Keratinocyte (primary cell): Measurements from ENCODE around the gene UROC1. TPM values are rescaled to one million over a fixed set of nuclear protein-coding genes. Genes with fewer than 3 reads are reported as not detected.

Source experiments
- DNase-seq: peaks from one replicate; pipeline ENCODE4 v3.0.0-alpha.2; 2011; ENCODE audit warnings: low read depth, missing footprints, low spot score
- FAIRE-seq: peaks from 2 replicates; lab custom pipeline; 2011; peaks lifted over from hg19 to GRCh38; lab: Jason Lieb, UNC
- H2AFZ ChIP-seq: 2 replicates; pipeline ENCODE4 v1.6.0; 2012; ENCODE audit warnings: low read length, control low read depth, inconsistent platforms; ENCODE audit not compliant: control insufficient read depth
- H3K27ac ChIP-seq: 2 replicates; pipeline ENCODE4 v1.5.1; 2011; ENCODE audit warnings: low read length; ENCODE audit not compliant: control insufficient read depth, insufficient read depth
- H3K27me3 ChIP-seq: 3 replicates; pipeline ENCODE4 v1.6.0; 2011; ENCODE audit warnings: low read length; ENCODE audit not compliant: control insufficient read depth, insufficient read depth; ENCODE audit errors: extremely low read depth
- H3K36me3 ChIP-seq, 2 experiments: 2 replicates in 1 of 2; 3 replicates in 1 of 2; pipeline ENCODE4 v1.5.1; 2011; ENCODE audit warnings: low read length in 2 of 2, mild to moderate bottlenecking in 1 of 2; ENCODE audit not compliant: control insufficient read depth in 2 of 2, insufficient read depth in 2 of 2; ENCODE audit errors: extremely low read depth in 1 of 2
- H3K4me1 ChIP-seq: 3 replicates; pipeline ENCODE4 v1.5.1; 2011; ENCODE audit warnings: low read length; ENCODE audit not compliant: control insufficient read depth, insufficient read depth; ENCODE audit errors: extremely low read depth
- H3K4me2 ChIP-seq: 3 replicates; pipeline ENCODE4 v1.6.0; 2011; ENCODE audit warnings: low read depth, low read length; ENCODE audit not compliant: control insufficient read depth, insufficient read depth; ENCODE audit errors: extremely low read depth
- H3K4me3 ChIP-seq, 3 experiments: fragments of 200-600 bp in 1 of 3; sonication (generic) in 1 of 3; 2 replicates in 2 of 3; 3 replicates in 1 of 3; pipeline ENCODE4 v1.5.1; 2011 to 2016; ENCODE audit warnings: low read length in 3 of 3, mild to moderate bottlenecking in 3 of 3, control low read depth in 2 of 3, inconsistent platforms in 1 of 3, low read depth in 1 of 3, mixed read lengths in 1 of 3, mixed run types in 1 of 3, moderate library complexity in 1 of 3; ENCODE audit not compliant: control insufficient read depth in 2 of 3, insufficient read depth in 2 of 3; ENCODE audit errors: extremely low read depth in 1 of 3
- H3K79me2 ChIP-seq: 2 replicates; pipeline ENCODE4 v1.6.0; 2012; ENCODE audit warnings: low read length; ENCODE audit not compliant: control insufficient read depth, insufficient read depth
- H3K9ac ChIP-seq: 3 replicates; pipeline ENCODE4 v1.6.0; 2011; ENCODE audit warnings: low read length; ENCODE audit not compliant: control insufficient read depth, insufficient read depth; ENCODE audit errors: extremely low read depth
- H3K9me1 ChIP-seq: 3 replicates; pipeline ENCODE4 v1.6.0; 2011; ENCODE audit warnings: low read length; ENCODE audit not compliant: control insufficient read depth, insufficient read depth; ENCODE audit errors: extremely low read depth
- H3K9me3 ChIP-seq: 2 replicates; pipeline ENCODE4 v1.5.1; 2012; ENCODE audit warnings: low read depth, low read length; ENCODE audit not compliant: control insufficient read depth
- H4K20me1 ChIP-seq: 3 replicates; pipeline ENCODE4 v1.6.0; 2011; ENCODE audit warnings: low read length; ENCODE audit not compliant: control insufficient read depth, insufficient read depth; ENCODE audit errors: extremely low read depth
- EZH2 ChIP-seq: IDR thresholded peaks from one replicate; pipeline ENCODE4 v1.6.1; 2012; ENCODE audit warnings: inconsistent platforms, mild to moderate bottlenecking, low read length, moderate library complexity
- dilution Hi-C: fragments of 300-500 bp; cut with MboI; formaldehyde crosslinking; loops from one replicate; pipeline ENCODE4 v1.7.0; 2020; ENCODE audit warnings: low sequenced_read_pairs; ENCODE audit not compliant: extremely low pct_ligation_motif_present
- polyA plus RNA-seq, 5 experiments: library from polyadenylated mRNA; depleted of rRNA in 3 of 5; stranded (reverse) in 3 of 5; stranded (forward) in 1 of 5; unstranded in 1 of 5; fragments of >200 nt; gene quantifications; 1 replicate in 1 of 5; 2 replicates in 3 of 5; 3 replicates in 1 of 5; pipeline versions ENCODE4 v1.2.1 to v1.2.3, GENCODE V29; 2011 to 2012; ENCODE audit warnings: missing spikeins in 2 of 5, low read depth in 1 of 5, low replicate concordance in 1 of 5
- TF ChIP-seq, protein P1 (sequence below), 3 experiments: IDR thresholded peaks in 1 of 3; conservative IDR thresholded peaks in 1 of 3; optimal IDR thresholded peaks in 1 of 3; 2 replicates in 2 of 3; 3 replicates in 1 of 3; pipeline versions ENCODE3 to v1.5.1; 2011; ENCODE audit warnings: low read length in 3 of 3, mild to moderate bottlenecking in 3 of 3, moderate library complexity in 2 of 3, control low read depth in 1 of 3, inconsistent platforms in 1 of 3; ENCODE audit not compliant: insufficient read depth in 2 of 3; ENCODE audit errors: extremely low read depth in 1 of 3

Gene UROC1
- polyA plus RNA-seq, 1 donor (not counting 4 experiments of a cell fraction or from before 2014, with no cell fraction given) = not detected

DNA sequence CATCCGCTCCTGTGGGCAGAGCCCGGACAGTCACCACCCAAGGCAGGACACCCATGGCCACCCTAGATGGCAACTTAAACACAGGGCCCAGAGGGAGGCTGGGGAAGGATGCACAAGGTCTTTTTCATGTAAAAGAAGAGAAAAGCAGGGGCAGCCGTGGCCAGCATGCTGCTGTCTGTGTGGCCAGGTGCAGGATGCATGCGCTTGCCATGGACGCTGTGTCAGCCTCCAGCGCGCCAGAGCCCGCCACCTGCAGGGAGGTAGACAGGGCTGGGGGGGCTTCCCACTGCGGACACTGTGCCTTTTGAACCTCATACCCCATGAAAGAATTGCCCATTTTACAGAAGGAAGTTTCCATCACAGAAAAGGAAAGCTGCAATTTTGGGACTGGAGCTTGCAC lies 18.2 kb downstream of the UROC1 start:
- Histone ChIP-seq H3K4me2 (no peak overlapping the region), H3K27ac (no peak overlapping the region), H2AFZ (no peak overlapping the region), H3K27me3 (peaks cover 10% of the 10 kb centered on the region), H3K9me3 (no peaks in the 10 kb centered on the region), H3K79me2 (no peaks in the 10 kb centered on the region), H3K4me1 (no peaks in the 10 kb centered on the region), H3K4me3 (no peak overlapping the region), H4K20me1 (no peaks in the 10 kb centered on the region), H3K9ac (no peak overlapping the region), H3K36me3 (no peaks in the 10 kb centered on the region), H3K9me1 (no peaks in the 10 kb centered on the region)
- no peak for DNase-seq
- no peak for TF ChIP-seq EZH2
- TF ChIP-seq, protein P1, sequence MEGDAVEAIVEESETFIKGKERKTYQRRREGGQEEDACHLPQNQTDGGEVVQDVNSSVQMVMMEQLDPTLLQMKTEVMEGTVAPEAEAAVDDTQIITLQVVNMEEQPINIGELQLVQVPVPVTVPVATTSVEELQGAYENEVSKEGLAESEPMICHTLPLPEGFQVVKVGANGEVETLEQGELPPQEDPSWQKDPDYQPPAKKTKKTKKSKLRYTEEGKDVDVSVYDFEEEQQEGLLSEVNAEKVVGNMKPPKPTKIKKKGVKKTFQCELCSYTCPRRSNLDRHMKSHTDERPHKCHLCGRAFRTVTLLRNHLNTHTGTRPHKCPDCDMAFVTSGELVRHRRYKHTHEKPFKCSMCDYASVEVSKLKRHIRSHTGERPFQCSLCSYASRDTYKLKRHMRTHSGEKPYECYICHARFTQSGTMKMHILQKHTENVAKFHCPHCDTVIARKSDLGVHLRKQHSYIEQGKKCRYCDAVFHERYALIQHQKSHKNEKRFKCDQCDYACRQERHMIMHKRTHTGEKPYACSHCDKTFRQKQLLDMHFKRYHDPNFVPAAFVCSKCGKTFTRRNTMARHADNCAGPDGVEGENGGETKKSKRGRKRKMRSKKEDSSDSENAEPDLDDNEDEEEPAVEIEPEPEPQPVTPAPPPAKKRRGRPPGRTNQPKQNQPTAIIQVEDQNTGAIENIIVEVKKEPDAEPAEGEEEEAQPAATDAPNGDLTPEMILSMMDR (optimal IDR thresholded peaks at IDR 0.05 in 1 of 3, IDR thresholded peaks at IDR 0.05 in 1 of 3, conservative IDR thresholded peaks at IDR 0.05 in 1 of 3; ENCODE audit: extremely low read depth in 1 of 3, insufficient read depth in 2 of 3, low read length in 3 of 3) = no peak
- FAIRE-seq = no peak
- dilution Hi-C loops = no loop called here

GRCh38 chr3:126498929-126499328 lies 18.6 kb downstream of the UROC1 start:
- no peaks in the 10 kb centered on the region for H3K9me1 ChIP-seq
- dilution Hi-C loops = no loop called here
- H4K20me1 ChIP-seq = no peaks in the 10 kb centered on the region
- no peaks in the 10 kb centered on the region for H3K9me3 ChIP-seq
- no peak for DNase-seq
- no peak overlapping the region for H2AFZ ChIP-seq
- no peaks in the 10 kb centered on the region for H3K79me2 ChIP-seq
- no peak overlapping the region for H3K9ac ChIP-seq
- H3K27me3 ChIP-seq = peaks cover 8% of the 10 kb centered on the region
- H3K36me3 ChIP-seq = no peaks in the 10 kb centered on the region
- H3K4me3 ChIP-seq = no peak overlapping the region
- FAIRE-seq = no peak
- no peak overlapping the region for H3K27ac ChIP-seq
- no peak overlapping the region for H3K4me2 ChIP-seq
- TF ChIP-seq, protein P1 (optimal IDR thresholded peaks at IDR 0.05 in 1 of 3, IDR thresholded peaks at IDR 0.05 in 1 of 3, conservative IDR thresholded peaks at IDR 0.05 in 1 of 3; ENCODE audit: extremely low read depth in 1 of 3, insufficient read depth in 2 of 3, low read length in 3 of 3) = no peak
- TF ChIP-seq EZH2 = no peak
- H3K4me1 ChIP-seq = no peaks in the 10 kb centered on the region
